ENCODE measurements around the gene DHX35.

Gene DHX35

DNA sequence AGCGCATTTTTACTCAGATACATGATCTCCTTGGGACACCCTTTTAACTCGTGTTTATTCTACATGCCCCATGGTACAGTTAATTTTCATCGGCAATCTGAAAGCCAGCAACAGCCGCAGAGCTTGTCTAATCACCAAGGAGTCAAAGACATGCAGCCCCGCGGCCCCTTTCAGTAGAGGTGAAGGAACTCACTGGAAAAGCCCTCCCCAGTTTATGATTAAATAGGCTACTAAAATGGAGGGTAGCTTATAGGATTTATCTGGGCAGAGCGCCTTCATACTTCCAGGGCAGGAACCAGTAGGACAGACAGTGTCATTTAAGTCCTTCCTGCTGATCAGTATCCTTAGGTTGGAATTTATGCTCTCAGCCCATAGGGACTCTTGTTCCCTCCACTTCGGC, 83.5 kb downstream of the DHX35 start:
- Histone ChIP-seq H3K36me3 (ENCODE audit: insufficient read depth, low read length) (peaks cover 20% of the 10 kb centered on the region), H3K4me2 (ENCODE audit: insufficient read depth, low read length) (no peak overlapping the region), H4K20me1 (ENCODE audit: insufficient read depth, low read length) (no peaks in the 10 kb centered on the region), H3K4me3 (ENCODE audit: low read depth in 1 of 2, low read length in 2 of 2) (no peak overlapping the region), H3K27me3 (ENCODE audit: insufficient read depth, low read length, poor library complexity) (no peaks in the 10 kb centered on the region), H3K79me2 (ENCODE audit: insufficient read depth, low read length) (no peaks in the 10 kb centered on the region), H3K27ac (ENCODE audit: low read length) (no peak overlapping the region), H3K9me3 (ENCODE audit: insufficient read depth, low read length, severe bottlenecking) (no peaks in the 10 kb centered on the region), H2AFZ (ENCODE audit: low read depth, low read length) (no peak overlapping the region), H3K4me1 (ENCODE audit: insufficient read depth, low read length) (peaks cover 14% of the 10 kb centered on the region), H3K9ac (ENCODE audit: low read depth, low read length) (no peak overlapping the region)
- no peak for DNase-seq
- no peak for ATAC-seq (ENCODE audit: insufficient read depth, low read depth)
- no peak for TF ChIP-seq EZH2 (IDR thresholded peaks at IDR 0.05; ENCODE audit: borderline replicate concordance, low read depth, low read length, severe bottlenecking)
- no peak for TF ChIP-seq CTCF (IDR thresholded peaks at IDR 0.05; ENCODE audit: borderline replicate concordance, extremely low read depth, low read length, poor library complexity, severe bottlenecking)

GRCh38 chr20:39047417-39047985, 85.4 kb downstream of the DHX35 start:
- no peaks in the 10 kb centered on the region for H4K20me1 ChIP-seq (ENCODE audit: insufficient read depth, low read length)
- no peaks in the 10 kb centered on the region for H3K9me3 ChIP-seq (ENCODE audit: insufficient read depth, low read length, severe bottlenecking)
- TF ChIP-seq EZH2 (IDR thresholded peaks at IDR 0.05; ENCODE audit: borderline replicate concordance, low read depth, low read length, severe bottlenecking) (no peak), CTCF (IDR thresholded peaks at IDR 0.05; ENCODE audit: borderline replicate concordance, extremely low read depth, low read length, poor library complexity, severe bottlenecking) (no peak)
- no peaks in the 10 kb centered on the region for H3K27me3 ChIP-seq (ENCODE audit: insufficient read depth, low read length, poor library complexity)
- H3K79me2 ChIP-seq (ENCODE audit: insufficient read depth, low read length), result no peaks in the 10 kb centered on the region
- DNase-seq (no peak), ATAC-seq (ENCODE audit: insufficient read depth, low read depth) (no peak)
- peaks cover 9% of the 10 kb centered on the region for H3K36me3 ChIP-seq (ENCODE audit: insufficient read depth, low read length)
- H3K4me3 ChIP-seq (ENCODE audit: low read depth in 1 of 2, low read length in 2 of 2), result no peak overlapping the region
- peaks cover 19% of the 10 kb centered on the region for H3K4me1 ChIP-seq (ENCODE audit: insufficient read depth, low read length)
- no peak overlapping the region for H3K4me2 ChIP-seq (ENCODE audit: insufficient read depth, low read length)
- H2AFZ ChIP-seq (ENCODE audit: low read depth, low read length), result no peak overlapping the region
- H3K9ac ChIP-seq (ENCODE audit: low read depth, low read length), result no peak overlapping the region
- H3K27ac ChIP-seq (ENCODE audit: low read length), result no peak overlapping the region

- ATAC-seq (ENCODE audit: insufficient read depth, low read depth) (peak; percentile 72), DNase-seq (peak; percentile 70)
- Histone ChIP-seq H3K4me2 (ENCODE audit: insufficient read depth, low read length) (no peak overlapping the region), H4K20me1 (ENCODE audit: insufficient read depth, low read length) (no peaks in the 10 kb centered on the region), H3K4me1 (ENCODE audit: insufficient read depth, low read length) (peaks cover 19% of the 10 kb centered on the region), H3K9ac (ENCODE audit: low read depth, low read length) (no peak overlapping the region), H3K27me3 (ENCODE audit: insufficient read depth, low read length, poor library complexity) (no peaks in the 10 kb centered on the region), H3K9me3 (ENCODE audit: insufficient read depth, low read length, severe bottlenecking) (no peaks in the 10 kb centered on the region), H2AFZ (ENCODE audit: low read depth, low read length) (no peak overlapping the region), H3K79me2 (ENCODE audit: insufficient read depth, low read length) (no peaks in the 10 kb centered on the region), H3K4me3 (ENCODE audit: low read depth in 1 of 2, low read length in 2 of 2) (no peak overlapping the region), H3K36me3 (ENCODE audit: insufficient read depth, low read length) (peaks cover 3% of the 10 kb centered on the region), H3K27ac (ENCODE audit: low read length) (no peak overlapping the region)
- peak; percentile 100 for TF ChIP-seq CTCF (IDR thresholded peaks at IDR 0.05; ENCODE audit: borderline replicate concordance, extremely low read depth, low read length, poor library complexity, severe bottlenecking)
- TF ChIP-seq EZH2 (IDR thresholded peaks at IDR 0.05; ENCODE audit: borderline replicate concordance, low read depth, low read length, severe bottlenecking), result no peak
Observed at GRCh38 chr20:39048000-39048696, 86.0 kb downstream of the DHX35 start.

Measured in DND-41 (cell line).